C4-2B (cell line): ENCODE results near the gene SYVN1.

Experiments used
- ZFX ChIP-seq: fragments of 450-650 bp; IDR thresholded peaks from 2 replicates; pipeline ENCODE4 v1.6.1; 2017
- TF ChIP-seq, protein P1 (sequence below): fragments of 450-650 bp; conservative IDR thresholded peaks from 2 replicates; pipeline ENCODE4 v1.5.1; 2017; ENCODE audit warnings: mild to moderate bottlenecking

DNA sequence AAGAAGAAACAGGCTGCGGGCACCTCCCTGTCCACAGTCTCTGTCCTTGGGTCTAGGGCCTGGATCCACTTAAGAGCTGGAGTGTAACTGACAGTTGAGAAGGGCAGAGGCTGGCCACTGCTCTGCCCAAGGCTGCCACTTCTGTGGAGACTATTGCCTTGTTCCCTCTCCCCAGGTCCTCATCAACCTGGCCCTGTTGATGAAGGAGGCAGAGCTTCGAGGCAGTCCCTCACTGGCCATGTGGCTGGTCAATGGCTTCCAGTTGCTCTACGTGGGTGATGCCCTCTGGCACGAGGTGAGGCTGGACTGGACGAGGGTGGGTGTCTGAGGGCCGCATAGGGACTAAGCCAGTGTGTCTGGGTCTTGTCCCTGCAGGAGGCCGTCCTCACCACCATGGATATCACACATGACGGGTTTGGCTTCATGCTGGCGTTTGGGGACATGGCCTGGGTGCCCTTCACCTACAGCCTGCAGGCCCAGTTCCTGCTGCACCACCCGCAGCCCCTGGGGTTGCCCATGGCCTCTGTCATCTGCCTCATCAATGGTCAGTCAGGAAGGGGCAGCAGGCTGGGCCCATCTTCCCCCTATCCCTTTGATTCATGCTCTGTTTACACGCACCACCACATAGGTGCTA lies 19.7 kb downstream of the SYVN1 start:
- TF ChIP-seq, protein P1, sequence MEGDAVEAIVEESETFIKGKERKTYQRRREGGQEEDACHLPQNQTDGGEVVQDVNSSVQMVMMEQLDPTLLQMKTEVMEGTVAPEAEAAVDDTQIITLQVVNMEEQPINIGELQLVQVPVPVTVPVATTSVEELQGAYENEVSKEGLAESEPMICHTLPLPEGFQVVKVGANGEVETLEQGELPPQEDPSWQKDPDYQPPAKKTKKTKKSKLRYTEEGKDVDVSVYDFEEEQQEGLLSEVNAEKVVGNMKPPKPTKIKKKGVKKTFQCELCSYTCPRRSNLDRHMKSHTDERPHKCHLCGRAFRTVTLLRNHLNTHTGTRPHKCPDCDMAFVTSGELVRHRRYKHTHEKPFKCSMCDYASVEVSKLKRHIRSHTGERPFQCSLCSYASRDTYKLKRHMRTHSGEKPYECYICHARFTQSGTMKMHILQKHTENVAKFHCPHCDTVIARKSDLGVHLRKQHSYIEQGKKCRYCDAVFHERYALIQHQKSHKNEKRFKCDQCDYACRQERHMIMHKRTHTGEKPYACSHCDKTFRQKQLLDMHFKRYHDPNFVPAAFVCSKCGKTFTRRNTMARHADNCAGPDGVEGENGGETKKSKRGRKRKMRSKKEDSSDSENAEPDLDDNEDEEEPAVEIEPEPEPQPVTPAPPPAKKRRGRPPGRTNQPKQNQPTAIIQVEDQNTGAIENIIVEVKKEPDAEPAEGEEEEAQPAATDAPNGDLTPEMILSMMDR: no peak
- TF ChIP-seq ZFX: no peak
